ENCODE data around the gene DIRAS2.

DNA sequence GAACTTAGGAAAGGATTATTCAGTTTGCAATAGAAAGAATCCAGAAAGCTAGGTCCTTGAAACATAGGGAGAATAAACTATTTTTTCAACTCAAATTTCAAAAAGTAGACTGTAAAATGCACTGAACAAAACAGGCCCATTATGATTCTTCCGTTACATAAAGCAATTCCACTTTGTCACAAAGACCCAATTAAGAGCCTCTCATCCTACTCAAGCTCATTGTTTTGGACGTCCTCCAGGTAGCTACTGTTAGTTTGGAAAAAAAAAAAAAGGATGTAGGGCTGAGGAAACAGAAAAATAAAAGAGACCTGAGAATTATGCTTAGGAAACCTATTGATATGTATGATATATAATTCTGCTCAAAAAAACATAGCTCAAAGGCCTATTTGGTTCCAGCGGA is 74.0 kb downstream of the DIRAS2 start:
- TF ChIP-seq, protein P1, sequence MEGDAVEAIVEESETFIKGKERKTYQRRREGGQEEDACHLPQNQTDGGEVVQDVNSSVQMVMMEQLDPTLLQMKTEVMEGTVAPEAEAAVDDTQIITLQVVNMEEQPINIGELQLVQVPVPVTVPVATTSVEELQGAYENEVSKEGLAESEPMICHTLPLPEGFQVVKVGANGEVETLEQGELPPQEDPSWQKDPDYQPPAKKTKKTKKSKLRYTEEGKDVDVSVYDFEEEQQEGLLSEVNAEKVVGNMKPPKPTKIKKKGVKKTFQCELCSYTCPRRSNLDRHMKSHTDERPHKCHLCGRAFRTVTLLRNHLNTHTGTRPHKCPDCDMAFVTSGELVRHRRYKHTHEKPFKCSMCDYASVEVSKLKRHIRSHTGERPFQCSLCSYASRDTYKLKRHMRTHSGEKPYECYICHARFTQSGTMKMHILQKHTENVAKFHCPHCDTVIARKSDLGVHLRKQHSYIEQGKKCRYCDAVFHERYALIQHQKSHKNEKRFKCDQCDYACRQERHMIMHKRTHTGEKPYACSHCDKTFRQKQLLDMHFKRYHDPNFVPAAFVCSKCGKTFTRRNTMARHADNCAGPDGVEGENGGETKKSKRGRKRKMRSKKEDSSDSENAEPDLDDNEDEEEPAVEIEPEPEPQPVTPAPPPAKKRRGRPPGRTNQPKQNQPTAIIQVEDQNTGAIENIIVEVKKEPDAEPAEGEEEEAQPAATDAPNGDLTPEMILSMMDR (IDR thresholded peaks at IDR 0.05), result no peak
- TF ChIP-seq EZH2 (IDR thresholded peaks at IDR 0.05; ENCODE audit: borderline replicate concordance, insufficient read depth, low read depth, low read length, poor library complexity, severe bottlenecking), result no peak
